HG03175 (cell line): ENCODE results near the gene CBX2.
"Not testable (repeated sequence)": the region's sequence is repeated elsewhere in the genome, so short reads cannot be mapped to it uniquely, and the experiment has no call there.

ENCODE experiments used
- ATAC-seq: cut with Tn5 transposase; IDR thresholded peaks from one replicate; pipeline ENCODE4 v1.9.1; 2021; ENCODE audit warnings: mild to moderate bottlenecking, moderate library complexity; ENCODE audit not compliant: unreplicated experiment

Gene CBX2

DNA sequence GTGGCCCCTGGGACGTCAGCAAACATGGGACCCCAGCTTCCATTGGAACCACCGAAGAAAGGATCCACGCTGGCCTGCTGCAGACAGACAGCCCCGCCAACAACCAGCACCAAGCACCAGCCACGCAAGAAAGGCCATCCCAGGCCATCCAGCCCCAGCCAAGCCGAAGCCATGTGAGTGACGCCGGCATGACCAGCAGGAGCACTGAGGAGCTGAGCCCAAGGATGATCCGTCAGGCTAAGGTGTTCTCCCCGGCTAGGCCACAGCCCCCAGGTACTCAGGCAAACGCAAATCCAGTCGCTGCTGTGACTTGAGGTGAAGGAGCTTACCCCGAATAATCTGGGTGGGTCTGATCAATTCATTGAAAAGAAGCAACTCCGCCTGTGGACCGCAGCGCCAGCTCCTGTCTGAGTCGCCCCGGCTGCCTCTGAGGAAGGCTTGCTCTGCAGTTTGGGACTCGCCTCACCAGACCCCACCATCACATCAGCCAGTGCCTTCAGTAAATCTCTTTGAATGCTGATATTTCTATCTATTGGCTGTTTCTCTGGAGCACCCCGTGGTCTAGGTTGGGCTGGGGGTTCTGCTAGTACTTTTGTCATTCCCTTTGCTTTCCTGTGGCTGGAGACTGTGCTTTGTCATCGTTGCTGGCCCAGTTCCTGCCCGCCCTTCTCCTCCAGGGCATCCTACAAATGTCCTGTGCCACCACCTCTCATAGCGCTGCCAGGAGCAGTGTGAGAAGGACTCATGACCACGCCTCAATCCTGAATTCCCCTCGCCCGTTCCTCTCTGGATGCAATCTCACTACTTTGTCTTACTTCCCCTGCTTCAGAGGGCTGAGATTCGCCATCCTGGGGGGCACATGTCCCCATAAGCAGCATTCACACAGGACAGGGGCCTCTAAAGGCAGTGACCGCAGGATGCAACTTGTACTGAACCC lies 8.1 kb upstream of the CBX2 start:
- no peak for ATAC-seq

DNA sequence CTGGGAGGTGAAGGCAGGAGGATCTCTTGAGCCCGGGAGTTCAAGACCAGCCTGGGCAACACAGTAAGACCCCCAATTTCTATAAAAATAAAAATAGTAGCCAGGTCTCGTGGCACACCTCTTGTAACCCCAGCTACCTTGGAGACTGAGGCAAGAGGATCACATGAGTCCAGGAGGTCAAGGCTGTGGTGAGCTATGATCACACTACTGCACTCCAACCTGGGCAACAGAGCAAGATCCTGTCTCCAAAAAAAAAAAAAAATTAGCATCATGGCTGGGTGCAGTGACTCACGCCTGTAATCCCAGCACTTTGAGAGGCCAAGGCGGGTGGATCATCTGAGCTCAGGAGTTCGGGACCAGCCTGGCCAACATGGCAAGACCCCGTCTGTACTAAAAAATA lies 6.7 kb upstream of the CBX2 start:
- ATAC-seq: no peak

DNA sequence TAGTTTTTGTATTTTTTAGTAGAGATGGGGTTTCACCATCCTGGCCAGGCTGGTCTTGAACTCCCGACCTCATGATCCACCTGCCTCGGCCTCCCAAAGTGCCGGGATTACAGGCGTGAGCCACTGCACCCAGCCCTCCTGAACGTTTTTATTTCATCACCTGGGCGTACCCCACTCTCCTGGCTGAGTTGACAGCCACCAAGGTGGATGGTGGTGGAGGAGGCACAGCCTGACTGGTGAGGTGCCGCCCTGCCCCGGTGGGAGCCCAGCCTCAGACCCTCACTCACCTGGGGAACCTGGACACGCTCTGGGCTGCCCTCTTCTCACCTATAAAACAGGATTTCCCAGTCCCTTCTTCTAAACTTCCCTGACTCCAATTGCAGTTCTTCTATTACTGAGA lies 5.2 kb upstream of the CBX2 start:
- not testable (repeated sequence) for ATAC-seq

DNA sequence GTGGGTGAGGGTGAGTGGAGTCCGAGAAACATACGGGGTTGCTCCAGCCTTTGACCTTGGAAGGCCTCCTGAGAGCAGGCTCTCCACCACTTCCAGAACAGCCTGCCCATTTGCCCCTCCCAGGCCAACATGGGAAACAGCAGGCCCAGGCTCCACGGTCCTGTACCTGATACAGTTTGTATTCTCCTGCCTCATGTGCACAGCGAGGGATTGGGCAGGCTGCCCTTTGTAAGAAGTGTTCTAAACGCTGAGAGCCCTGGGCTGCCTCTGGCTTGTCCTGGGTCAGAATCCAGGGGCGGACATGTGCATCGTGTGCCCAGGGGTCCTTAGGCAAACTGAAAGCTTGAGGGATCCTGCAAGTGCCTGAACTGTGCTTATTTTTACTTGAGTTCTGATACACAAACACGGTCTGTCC lies 3.4 kb upstream of the CBX2 start:
- no peak for ATAC-seq

DNA sequence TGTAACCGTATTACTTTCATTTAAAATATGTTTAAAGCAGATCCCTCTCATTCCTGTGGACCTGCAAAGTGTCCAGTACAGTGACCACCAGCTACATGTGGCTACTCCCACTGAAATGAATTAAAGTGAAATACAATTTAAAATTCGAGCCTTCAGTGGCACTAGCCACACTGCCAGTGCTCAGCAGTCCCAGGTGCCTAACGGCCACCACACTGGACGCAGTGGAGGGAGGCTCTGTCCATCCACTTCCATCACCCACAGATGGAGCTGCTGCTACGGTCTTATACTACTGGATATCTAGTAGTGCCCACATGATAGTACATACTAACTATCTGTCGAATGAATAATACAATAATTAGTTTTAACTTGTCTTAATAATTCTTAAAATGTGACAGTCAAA lies 2.3 kb upstream of the CBX2 start:
- no peak for ATAC-seq

DNA sequence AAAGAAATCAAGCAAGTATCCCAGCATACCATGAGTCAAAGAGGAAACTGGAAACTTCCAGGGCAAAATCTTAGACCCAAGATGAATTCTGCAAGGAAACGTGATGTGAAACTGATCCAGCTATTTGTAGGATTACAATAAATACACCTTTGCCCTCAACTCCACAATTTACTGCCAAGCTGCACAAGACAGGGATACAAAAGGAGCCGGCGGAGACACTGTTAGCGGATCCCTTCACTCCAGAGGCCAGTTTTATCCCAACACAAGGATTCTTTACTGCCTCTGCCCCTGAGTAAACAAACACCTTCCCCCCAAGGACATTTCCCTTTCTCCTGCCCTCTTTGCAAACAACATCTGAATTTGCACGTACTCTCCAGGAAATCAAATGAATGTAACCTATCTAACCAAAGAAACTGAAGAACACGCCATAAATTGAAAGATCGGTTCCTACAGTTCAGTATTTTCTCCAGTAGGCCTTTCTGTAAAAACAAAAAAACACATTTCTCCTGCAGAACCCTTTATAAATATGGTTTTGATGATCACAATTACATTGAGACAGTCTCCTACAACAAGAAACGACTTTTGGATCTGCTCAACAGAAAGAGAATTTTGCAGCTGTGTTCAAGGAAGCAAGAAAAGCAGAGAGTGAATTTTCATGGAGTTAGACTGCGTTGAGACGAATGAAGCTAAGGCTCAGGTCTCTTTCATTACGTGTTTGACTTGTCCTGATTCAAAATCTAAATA lies 1.4 kb upstream of the CBX2 start:
- no peak for ATAC-seq

DNA sequence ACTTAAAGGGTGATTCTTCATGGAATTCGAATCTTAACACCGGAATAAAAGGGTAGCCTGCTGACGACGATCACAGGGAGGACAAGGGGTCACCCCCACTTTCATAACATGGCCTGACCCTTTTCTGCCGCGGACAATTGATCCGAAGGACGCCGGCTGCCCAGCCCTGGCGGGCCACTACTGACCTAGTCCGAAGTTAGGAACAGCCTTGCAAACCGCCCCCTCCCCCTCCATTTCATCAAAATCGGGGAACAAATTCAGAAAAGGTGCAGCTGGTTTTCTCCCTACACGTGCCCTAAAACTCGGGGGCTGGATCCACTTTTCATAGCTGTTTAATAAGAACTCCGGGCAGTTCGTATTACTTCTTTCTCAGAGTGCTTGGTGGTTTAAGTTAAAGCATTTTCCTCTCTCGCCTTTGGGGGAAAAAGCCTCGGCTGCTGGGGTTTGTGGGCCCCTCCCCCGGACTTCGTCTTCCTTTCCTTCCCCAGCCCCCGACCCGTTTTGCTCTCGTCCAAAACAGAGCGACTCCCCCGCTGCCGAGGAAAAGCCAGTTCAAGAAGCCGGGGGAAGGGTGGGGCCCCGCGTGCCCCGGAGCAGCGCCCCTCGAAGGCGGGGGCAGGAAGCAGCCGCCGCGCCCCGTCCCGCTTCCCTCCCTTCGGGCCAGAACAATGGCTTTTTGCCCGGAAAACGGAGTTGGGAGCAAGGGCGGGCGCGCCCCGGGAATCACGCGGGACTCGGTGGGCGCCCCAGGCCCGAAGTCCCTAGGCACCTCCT lies 641 bp upstream of the CBX2 start:
- ATAC-seq: peak; percentile 13

DNA sequence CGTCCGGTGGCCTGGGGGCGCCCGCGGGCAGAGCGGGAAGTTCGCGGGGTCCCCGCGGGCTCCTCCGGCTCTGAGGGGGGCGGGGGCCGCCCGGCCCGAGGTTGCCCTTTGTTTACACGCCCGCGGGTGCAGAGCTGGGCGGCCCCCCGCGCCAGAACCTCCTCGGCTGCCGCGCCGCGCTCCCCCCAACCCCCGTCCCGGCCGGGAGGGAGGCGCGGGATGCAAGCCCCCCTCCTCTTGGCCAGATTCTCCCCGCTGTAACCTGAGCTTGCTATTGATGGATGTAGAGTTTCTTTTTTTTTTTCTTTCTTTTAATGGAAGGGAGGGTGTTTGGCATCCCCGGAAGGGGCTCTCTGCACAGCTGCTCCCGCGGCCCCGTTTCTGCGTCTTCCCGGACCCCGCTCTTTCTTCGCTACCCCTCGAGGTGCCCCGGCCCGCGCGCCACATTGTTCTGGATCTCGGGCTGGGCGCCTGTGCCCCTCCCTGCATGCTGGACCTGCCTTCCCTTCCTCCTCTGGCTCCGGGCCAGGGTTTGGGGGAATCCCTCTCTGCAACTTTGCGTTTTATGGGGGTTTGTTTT lies 646 bp downstream of the CBX2 start:
- ATAC-seq: no peak

DNA sequence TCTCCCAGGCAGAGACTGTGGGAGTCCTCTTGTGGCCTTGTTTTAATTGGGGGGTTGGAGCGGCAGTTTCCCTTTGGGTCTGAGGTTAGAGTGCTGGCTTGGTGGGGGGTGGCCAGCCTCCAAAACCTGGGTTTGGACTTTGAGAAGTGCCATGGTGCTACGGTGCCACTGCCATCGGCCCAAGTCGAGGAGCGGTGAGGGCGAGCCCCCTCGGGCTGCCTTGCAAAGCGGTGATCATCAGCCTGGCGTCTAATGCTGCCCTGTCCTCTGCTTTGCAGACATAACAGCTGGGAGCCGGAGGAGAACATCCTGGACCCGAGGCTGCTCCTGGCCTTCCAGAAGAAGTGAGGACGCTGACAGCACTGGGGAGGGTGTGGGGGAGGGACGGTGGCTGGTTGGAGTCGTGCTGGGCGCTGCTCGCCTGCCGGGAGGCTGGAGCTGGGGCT lies 1.2 kb downstream of the CBX2 start:
- no peak for ATAC-seq

DNA sequence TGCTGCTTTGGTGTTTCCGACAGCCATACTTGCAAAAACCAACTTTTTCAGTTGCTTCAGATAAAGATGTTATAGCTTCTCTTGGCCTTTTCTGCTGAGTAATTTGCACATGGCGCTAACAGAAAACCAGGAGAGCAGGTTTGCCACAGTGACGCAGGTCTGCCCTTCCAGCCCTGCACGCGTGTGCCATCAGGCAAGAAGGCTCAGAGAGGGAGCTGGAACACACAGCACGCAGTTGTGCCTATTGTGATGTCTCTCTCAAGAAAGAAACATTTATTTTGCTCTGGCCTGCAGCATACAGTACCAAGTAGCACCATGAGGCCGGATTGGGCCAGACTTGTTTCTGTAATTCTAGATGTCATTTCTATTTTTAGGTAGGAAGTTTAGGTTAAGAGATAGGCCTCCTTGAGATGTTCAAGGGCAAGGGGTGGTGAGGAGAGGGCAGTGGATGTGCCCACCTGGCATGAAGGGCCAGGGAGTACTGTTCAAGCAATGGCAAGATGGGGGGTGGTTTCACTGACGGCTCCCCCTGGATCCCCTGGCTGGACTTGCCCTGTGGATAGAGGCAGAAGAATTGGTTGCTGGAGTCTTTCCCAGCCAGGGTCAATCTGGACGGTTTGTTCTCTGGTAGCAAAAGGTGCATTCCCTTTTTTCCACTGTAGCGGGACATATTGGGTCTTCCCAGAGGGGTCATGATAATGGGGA lies 1.9 kb downstream of the CBX2 start:
- ATAC-seq: no peak

DNA sequence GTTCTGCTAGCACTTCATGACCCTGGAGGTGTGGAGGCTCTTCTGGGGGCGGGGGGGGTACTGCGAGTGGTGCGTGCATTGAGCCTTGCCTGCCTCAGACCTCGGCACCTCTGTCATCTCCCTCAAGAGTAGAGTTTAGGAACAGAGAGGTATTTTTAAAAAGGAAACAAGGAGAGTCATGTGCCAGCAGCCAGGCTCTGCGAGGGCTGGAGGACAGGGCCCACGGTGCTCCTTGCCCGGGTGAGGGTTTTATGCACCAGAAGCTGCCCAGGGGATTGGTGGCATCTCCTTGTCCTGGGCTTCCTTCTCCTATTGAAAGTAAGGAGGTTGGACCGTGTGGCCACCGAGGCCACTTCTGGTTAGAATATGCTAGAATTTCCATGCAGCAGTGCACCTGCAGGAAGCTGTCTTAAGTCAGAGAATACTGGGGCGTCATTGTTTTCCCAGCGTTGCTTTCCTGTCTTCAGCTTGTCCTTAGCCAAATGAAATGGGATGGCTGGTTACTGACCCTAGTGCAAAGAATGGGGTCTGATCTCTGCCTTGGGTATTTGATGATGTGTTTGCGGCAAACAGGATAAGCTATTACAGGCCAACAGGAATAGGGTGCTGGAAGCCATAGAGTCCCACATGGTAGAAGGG lies 3.2 kb downstream of the CBX2 start:
- no peak for ATAC-seq

DNA sequence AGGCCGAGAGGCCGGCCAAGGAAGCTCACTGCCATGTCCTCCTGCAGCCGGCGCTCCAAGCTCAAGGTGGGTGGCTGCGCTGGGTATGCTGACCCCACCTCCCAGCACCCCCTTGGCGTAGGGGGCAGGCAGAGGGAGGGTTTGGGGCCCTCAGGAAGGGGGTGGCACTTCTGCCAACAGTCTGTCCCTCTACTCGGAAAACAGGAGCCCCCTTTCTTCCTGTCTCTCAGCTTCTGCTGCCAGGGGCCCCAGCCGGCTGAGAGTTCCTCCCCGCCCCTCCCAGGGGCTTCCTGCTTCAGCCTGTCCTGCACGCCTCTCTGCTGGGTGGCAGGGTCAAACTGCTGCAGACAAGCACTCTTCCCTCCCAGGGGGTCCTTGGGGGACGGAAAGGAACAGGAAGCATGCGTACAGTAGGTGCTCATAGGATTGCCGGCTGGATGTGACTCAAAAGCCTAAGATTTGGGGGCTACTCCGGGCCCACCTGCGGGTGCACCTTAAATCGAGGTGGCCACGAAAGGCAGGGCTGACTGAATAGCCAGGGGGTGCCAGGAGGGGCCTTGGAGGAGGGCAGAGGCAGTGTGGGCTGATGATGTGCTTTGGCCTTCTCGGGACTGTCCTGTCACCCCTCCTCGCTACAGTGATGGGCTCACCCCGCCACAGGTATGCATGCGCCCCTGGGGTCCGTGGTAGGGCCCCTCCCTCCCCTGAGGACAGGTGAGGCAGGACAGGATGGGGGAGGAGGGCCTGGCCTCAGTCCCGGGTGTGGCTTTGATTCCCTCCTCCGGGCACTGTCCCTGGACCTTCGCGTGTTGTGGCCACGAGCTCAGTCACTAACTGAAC lies 4.0 kb downstream of the CBX2 start:
- no peak for ATAC-seq

DNA sequence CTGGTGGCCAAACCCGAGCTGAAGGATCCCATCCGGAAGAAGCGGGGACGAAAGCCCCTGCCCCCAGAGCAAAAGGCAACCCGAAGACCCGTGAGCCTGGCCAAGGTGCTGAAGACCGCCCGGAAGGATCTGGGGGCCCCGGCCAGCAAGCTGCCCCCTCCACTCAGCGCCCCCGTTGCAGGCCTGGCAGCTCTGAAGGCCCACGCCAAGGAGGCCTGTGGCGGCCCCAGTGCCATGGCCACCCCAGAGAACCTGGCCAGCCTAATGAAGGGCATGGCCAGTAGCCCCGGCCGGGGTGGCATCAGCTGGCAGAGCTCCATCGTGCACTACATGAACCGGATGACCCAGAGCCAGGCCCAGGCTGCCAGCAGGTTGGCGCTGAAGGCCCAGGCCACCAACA lies 5.9 kb downstream of the CBX2 start:
- no peak for ATAC-seq

DNA sequence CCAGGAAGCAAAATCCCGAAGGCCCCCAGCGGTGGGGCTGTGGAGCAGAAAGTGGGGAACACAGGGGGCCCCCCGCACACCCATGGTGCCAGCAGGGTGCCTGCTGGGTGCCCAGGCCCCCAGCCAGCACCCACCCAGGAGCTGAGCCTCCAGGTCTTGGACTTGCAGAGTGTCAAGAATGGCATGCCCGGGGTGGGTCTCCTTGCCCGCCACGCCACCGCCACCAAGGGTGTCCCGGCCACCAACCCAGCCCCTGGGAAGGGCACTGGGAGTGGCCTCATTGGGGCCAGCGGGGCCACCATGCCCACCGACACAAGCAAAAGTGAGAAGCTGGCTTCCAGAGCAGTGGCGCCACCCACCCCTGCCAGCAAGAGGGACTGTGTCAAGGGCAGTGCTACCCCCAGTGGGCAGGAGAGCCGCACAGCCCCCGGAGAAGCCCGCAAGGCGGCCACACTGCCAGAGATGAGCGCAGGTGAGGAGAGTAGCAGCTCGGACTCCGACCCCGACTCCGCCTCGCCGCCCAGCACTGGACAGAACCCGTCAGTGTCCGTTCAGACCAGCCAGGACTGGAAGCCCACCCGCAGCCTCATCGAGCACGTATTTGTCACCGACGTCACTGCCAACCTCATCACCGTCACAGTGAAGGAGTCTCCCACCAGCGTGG lies 6.5 kb downstream of the CBX2 start:
- ATAC-seq: no peak

DNA sequence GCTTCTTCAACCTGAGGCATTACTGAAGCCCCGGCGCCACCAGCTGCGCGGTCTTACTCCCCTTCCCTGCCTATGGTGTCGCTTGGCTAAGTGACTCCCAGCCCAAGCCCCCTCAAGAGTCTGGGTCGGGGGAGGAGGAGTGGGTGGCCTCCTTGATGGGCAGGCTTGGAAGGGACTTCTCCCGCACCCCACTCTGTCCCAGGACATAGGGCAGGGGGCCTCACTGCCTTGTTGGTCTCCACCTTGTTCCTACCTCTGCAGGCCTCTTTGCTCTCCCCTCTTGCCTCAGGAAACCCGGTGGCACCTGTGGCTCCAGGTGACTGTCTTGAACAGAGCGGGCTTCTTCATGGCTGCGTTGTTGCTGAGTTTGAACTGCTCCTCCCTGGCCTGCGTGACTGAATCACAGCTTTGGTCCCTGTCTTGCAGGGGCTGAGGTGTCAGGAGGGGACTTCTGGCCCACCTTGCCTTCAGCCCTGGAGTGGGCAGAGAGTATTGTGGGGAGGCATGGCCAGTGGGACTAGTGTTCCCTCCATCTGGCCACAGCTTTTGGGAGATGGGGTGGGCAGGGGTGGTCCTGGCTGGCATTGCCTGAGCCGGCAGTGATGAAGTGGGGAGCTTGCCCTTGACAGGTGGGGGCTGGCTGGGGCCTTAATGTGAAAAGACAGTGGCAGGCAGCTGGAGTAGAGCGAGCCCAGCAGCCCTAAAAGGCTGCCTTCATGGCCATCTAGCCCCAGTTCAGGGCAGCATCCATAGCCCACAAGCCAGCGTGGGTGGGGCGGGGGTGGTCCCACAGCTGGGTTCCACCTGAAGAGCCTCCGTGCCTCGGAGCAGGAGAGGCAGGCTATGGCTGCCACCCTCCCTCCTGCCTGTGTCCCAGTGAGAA lies 7.3 kb downstream of the CBX2 start:
- no peak for ATAC-seq

DNA sequence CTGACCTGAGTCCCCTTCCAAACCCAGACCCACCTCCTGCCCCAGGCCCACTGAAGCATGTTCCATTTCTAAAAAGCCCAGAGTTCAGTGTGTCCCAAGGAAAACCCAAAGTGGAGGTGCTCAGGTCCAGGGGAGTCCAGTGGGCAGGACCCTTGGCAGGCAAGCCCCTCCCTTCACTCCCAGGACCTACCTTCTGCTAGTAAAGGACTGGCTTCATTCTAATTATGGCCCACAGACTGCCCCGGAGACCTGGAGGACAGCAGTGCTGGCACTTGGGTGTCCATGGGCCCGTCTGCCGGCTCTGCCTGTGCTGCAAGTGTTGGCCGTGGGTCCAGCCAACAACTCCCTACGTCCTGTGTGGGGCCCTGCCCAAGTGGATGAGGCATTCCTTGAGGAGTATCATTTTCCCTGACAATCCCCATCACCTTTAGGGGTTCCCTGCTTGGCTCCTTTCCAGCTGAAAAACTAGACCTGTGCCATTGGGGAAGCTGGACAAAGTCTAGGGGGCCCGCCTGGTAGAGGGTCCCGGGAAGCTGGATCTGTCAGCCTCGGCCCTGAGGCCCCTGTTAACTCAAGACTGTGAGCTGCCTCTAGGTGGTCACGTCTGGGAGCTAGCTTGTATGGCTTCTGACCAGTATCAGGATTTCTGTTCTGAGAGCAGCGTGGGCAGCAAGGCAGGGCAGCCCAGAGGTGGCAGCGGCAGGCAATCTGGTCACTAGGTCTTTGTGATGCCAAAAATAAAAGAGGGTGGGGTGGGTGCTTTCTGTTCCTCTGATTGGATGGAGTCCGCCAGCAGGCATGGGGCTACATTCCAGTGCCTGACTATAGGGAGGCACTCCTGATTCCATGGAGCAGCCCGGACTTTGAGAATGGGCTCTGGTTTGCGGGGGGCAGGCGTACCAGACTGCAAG lies 8.2 kb downstream of the CBX2 start:
- no peak for ATAC-seq
